ENCODE data around the gene PXT1. TPM values are rescaled to one million over a fixed set of nuclear protein-coding genes. Genes with fewer than 3 reads are reported as not detected.
A peak's percentile ranks its signal among the peaks of the same experiment; 100 is the strongest.

PXT1 gene
- total and polyA plus RNA-seq, 9 of the 15 experiments (the other 6 are each of a cell fraction or from before 2014, with no cell fraction given): 0.09 to 0.11 (median 0.10) TPM; not detected in 5

DNA sequence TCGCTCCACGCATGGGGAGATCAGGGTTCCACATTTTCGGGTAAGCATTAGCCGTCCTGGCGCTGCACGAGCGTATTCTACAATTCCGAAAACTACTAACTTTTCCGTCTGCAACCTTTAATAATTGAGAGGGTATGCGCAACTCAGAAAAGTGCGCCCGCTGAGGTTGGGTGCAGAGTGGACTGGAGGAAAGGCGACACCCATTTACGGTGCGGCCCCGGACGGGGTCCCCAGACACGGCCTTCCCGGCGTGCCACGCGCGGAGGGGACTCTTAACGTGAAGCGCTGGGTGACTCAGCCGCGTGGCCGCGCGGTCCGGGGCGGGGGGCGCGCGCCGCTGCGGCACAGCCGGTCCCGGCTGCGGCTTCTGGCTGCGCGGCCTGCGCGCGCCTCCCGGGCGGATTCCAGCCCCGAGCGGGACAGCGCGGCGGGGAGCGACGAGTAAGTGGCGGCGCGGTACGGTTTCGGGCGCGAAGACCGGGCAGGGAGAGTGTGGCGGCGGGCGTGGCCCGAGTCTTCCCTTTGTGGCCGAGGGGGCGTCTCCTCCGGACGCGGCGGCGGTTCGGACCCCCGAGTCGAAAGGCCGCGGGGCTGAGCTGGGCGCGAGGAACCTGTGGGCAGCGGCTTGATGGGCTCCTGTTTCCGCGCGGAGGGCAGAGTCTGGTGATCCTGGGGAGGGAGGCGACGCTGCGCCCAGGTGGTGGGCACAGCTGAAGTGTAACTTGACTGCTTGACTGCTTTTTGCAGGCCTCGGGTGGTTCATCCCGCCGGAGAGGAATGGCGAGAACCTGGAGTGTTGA is at the start of gene PXT1, which contains the start of gene KCTD20 (continued):
- TF ChIP-seq, protein P1, sequence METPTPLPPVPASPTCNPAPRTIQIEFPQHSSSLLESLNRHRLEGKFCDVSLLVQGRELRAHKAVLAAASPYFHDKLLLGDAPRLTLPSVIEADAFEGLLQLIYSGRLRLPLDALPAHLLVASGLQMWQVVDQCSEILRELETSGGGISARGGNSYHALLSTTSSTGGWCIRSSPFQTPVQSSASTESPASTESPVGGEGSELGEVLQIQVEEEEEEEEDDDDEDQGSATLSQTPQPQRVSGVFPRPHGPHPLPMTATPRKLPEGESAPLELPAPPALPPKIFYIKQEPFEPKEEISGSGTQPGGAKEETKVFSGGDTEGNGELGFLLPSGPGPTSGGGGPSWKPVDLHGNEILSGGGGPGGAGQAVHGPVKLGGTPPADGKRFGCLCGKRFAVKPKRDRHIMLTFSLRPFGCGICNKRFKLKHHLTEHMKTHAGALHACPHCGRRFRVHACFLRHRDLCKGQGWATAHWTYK (CRISPR knock-in tag; IDR thresholded peaks at IDR 0.05): peak; percentile 83
- TF ChIP-seq TBL1XR1 (IDR thresholded peaks at IDR 0.05; ENCODE audit: low read length in 2 of 2): peak in 1 of 2 experiments; percentile 74; a peak in 2 of 4 replicates
- peak; percentile 86 for TF ChIP-seq TARDBP (IDR thresholded peaks at IDR 0.05)
- TF ChIP-seq DLX4 (CRISPR knock-in tag; IDR thresholded peaks at IDR 0.05): no peak
- TF ChIP-seq ZNF347 (CRISPR knock-in tag; IDR thresholded peaks at IDR 0.05; ENCODE audit: low read depth): no peak
- no peak for TF ChIP-seq PHB2 (IDR thresholded peaks at IDR 0.05; ENCODE audit: low read depth)
- no peak; the same call in 1 of the 2 replicates for TF ChIP-seq SLC30A9 (CRISPR knock-in tag; IDR thresholded peaks at IDR 0.05)
- no peak for TF ChIP-seq ZNF121 (CRISPR knock-in tag; conservative IDR thresholded peaks at IDR 0.05)
- TF ChIP-seq PURB (CRISPR knock-in tag; IDR thresholded peaks at IDR 0.05; ENCODE audit: low read depth): no peak
- TF ChIP-seq THRA (IDR thresholded peaks at IDR 0.05): no peak
- TF ChIP-seq NFXL1 (CRISPR knock-in tag; IDR thresholded peaks at IDR 0.05): no peak
- TF ChIP-seq, protein P2, sequence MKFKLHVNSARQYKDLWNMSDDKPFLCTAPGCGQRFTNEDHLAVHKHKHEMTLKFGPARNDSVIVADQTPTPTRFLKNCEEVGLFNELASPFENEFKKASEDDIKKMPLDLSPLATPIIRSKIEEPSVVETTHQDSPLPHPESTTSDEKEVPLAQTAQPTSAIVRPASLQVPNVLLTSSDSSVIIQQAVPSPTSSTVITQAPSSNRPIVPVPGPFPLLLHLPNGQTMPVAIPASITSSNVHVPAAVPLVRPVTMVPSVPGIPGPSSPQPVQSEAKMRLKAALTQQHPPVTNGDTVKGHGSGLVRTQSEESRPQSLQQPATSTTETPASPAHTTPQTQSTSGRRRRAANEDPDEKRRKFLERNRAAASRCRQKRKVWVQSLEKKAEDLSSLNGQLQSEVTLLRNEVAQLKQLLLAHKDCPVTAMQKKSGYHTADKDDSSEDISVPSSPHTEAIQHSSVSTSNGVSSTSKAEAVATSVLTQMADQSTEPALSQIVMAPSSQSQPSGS (CRISPR knock-in tag; IDR thresholded peaks at IDR 0.05): no peak
- TF ChIP-seq SNIP1 (IDR thresholded peaks at IDR 0.05; ENCODE audit: low read depth): no peak
- TF ChIP-seq ELK1 (CRISPR knock-in tag; IDR thresholded peaks at IDR 0.05): no peak
- TF ChIP-seq HIVEP1 (CRISPR knock-in tag; IDR thresholded peaks at IDR 0.05): no peak
- TF ChIP-seq TRIM28 (IDR thresholded peaks at IDR 0.05): peak; percentile 53; the same call in 1 of the 2 replicates
- TF ChIP-seq, protein P3, sequence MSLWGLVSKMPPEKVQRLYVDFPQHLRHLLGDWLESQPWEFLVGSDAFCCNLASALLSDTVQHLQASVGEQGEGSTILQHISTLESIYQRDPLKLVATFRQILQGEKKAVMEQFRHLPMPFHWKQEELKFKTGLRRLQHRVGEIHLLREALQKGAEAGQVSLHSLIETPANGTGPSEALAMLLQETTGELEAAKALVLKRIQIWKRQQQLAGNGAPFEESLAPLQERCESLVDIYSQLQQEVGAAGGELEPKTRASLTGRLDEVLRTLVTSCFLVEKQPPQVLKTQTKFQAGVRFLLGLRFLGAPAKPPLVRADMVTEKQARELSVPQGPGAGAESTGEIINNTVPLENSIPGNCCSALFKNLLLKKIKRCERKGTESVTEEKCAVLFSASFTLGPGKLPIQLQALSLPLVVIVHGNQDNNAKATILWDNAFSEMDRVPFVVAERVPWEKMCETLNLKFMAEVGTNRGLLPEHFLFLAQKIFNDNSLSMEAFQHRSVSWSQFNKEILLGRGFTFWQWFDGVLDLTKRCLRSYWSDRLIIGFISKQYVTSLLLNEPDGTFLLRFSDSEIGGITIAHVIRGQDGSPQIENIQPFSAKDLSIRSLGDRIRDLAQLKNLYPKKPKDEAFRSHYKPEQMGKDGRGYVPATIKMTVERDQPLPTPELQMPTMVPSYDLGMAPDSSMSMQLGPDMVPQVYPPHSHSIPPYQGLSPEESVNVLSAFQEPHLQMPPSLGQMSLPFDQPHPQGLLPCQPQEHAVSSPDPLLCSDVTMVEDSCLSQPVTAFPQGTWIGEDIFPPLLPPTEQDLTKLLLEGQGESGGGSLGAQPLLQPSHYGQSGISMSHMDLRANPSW (CRISPR knock-in tag; IDR thresholded peaks at IDR 0.05): 0 out of 2 replicates have a peak, but pooled peaks have one; percentile 94
- peak; percentile 25; the same call in 1 of the 2 replicates for TF ChIP-seq NCOA1 (IDR thresholded peaks at IDR 0.05; ENCODE audit: low read depth)
- TF ChIP-seq BRF1 (IDR thresholded peaks at IDR 0.05; ENCODE audit: borderline replicate concordance, extremely low read depth, insufficient read length): no peak
- TF ChIP-seq ZNF584 (CRISPR knock-in tag; IDR thresholded peaks at IDR 0.05; ENCODE audit: low read depth): no peak
